Measurements from ENCODE around the gene DKK1. TPM values are rescaled to one million over a fixed set of nuclear protein-coding genes. Genes with fewer than 3 reads are reported as not detected.

DKK1 gene
- total RNA-seq, 1 experiment from 2014 or later, result 122 TPM

DNA sequence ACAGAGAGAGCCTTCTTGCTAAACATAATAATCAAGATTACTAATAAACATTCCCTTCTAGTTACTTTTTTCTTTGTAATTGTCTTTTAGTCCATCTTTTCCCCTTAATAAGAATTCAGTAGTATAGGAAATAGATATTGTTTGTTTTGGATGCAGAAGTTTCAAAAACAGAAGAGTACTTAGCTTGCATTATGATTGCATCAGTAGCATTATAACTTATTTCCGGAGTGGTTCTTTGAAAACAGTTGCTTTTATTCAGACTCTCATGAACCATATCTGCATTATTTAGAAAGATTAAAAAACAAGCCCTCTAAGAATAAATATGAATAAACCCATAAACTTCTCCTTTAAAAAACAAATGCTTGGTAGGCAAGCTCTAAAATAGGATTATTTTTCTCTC, 34.0 kb upstream of the DKK1 start:
- H3K9me3 Mint-ChIP-seq (ENCODE audit: low read depth, unreplicated experiment), result no peaks in the 10 kb centered on the region
- no peak overlapping the region for H3K4me3 Mint-ChIP-seq (ENCODE audit: low read depth, unreplicated experiment)
- no TSS peak for BruUV-seq (replicated peaks)
- CTCF ChIA-PET, result no interaction called here
- no peaks in the 10 kb centered on the region for H3K4me1 Mint-ChIP-seq (ENCODE audit: low read depth, unreplicated experiment)
- TF ChIP-seq CTCF (IDR thresholded peaks at IDR 0.05; ENCODE audit: unreplicated experiment), result no peak
- no peaks in the 10 kb centered on the region for H3K36me3 Mint-ChIP-seq (ENCODE audit: insufficient read depth, unreplicated experiment)
- intact Hi-C loops (cut with micrococcal nuclease; ENCODE audit: unreplicated experiment), result no loop called here
- H3K27ac Mint-ChIP-seq (ENCODE audit: unreplicated experiment), result no peak overlapping the region
- DNase-seq, result no peak
- H3K27me3 Mint-ChIP-seq (ENCODE audit: unreplicated experiment), result no peaks in the 10 kb centered on the region

DNA sequence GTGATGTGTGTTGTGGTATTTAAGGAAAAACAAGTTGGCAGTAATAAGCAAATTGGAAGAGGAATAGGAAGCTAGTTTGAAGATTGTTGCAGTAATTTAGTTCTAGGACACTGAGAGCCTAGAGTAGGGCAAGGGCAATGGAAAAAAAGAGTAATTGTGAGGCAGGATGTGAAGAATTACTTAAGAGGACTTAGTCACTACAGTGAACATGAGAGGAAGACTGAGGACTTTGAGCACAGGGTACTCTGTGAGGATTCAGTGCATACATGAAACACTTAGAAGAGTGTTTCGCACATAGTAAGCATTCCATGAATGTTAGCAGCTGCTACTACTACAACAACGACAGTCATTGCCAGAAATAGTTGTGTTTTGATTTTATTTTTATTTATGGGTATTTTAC, 30.9 kb upstream of the DKK1 start:
- intact Hi-C loops (cut with micrococcal nuclease; ENCODE audit: unreplicated experiment), result no loop called here
- H3K27me3 Mint-ChIP-seq (ENCODE audit: unreplicated experiment), result no peaks in the 10 kb centered on the region
- DNase-seq, result no peak
- no peaks in the 10 kb centered on the region for H3K36me3 Mint-ChIP-seq (ENCODE audit: insufficient read depth, unreplicated experiment)
- H3K9me3 Mint-ChIP-seq (ENCODE audit: low read depth, unreplicated experiment), result no peaks in the 10 kb centered on the region
- BruUV-seq (replicated peaks), result no TSS peak
- TF ChIP-seq CTCF (IDR thresholded peaks at IDR 0.05; ENCODE audit: unreplicated experiment), result no peak
- H3K4me1 Mint-ChIP-seq (ENCODE audit: low read depth, unreplicated experiment), result no peaks in the 10 kb centered on the region
- no peak overlapping the region for H3K27ac Mint-ChIP-seq (ENCODE audit: unreplicated experiment)
- no peak overlapping the region for H3K4me3 Mint-ChIP-seq (ENCODE audit: low read depth, unreplicated experiment)
- CTCF ChIA-PET, result no interaction called here

- no peak for DNase-seq
- Mint-ChIP-seq H3K9me3 (ENCODE audit: low read depth, unreplicated experiment) (no peaks in the 10 kb centered on the region), H3K27me3 (ENCODE audit: unreplicated experiment) (no peaks in the 10 kb centered on the region), H3K36me3 (ENCODE audit: insufficient read depth, unreplicated experiment) (no peaks in the 10 kb centered on the region), H3K4me1 (ENCODE audit: low read depth, unreplicated experiment) (no peaks in the 10 kb centered on the region), H3K4me3 (ENCODE audit: low read depth, unreplicated experiment) (no peak overlapping the region), H3K27ac (ENCODE audit: unreplicated experiment) (no peak overlapping the region)
- BruUV-seq (replicated peaks), result no TSS peak
- CTCF ChIA-PET, result no interaction called here
- intact Hi-C loops (cut with micrococcal nuclease; ENCODE audit: unreplicated experiment), result no loop called here
- no peak for TF ChIP-seq CTCF (IDR thresholded peaks at IDR 0.05; ENCODE audit: unreplicated experiment)
Observed at GRCh38 chr10:52284416-52285013, 29.6 kb upstream of the DKK1 start.

- H3K9me3 Mint-ChIP-seq (ENCODE audit: low read depth, unreplicated experiment), result no peaks in the 10 kb centered on the region
- no peak overlapping the region for H3K27ac Mint-ChIP-seq (ENCODE audit: unreplicated experiment)
- intact Hi-C loops (cut with micrococcal nuclease; ENCODE audit: unreplicated experiment), result no loop called here
- CTCF ChIA-PET, result no interaction called here
- no peaks in the 10 kb centered on the region for H3K4me1 Mint-ChIP-seq (ENCODE audit: low read depth, unreplicated experiment)
- no peak for DNase-seq
- no TSS peak for BruUV-seq (replicated peaks)
- H3K4me3 Mint-ChIP-seq (ENCODE audit: low read depth, unreplicated experiment), result no peak overlapping the region
- TF ChIP-seq CTCF (IDR thresholded peaks at IDR 0.05; ENCODE audit: unreplicated experiment), result no peak
- H3K36me3 Mint-ChIP-seq (ENCODE audit: insufficient read depth, unreplicated experiment), result no peaks in the 10 kb centered on the region
- no peaks in the 10 kb centered on the region for H3K27me3 Mint-ChIP-seq (ENCODE audit: unreplicated experiment)
Observed at GRCh38 chr10:52287866-52288265, 26.2 kb upstream of the DKK1 start.
